Neural crest cell (in vitro differentiated cells): Measurements from ENCODE around the gene HECA. TPM values are rescaled to one million over a fixed set of nuclear protein-coding genes. Genes with fewer than 3 reads are reported as not detected.
A peak's percentile ranks its signal among the peaks of the same experiment; 100 is the strongest.

Source experiments
- DNase-seq: peaks from one replicate; pipeline ENCODE4 v3.0.0; 2021; ENCODE audit warnings: low read depth, mixed read lengths, low spot score
- H3K27ac Mint-ChIP-seq: one replicate; pipeline ENCODE4 v1.8.0; 2021; ENCODE audit warnings: mild to moderate bottlenecking, mixed read lengths; ENCODE audit not compliant: unreplicated experiment
- H3K27me3 Mint-ChIP-seq: 2 replicates; pipeline ENCODE4 v1.8.0; 2021; ENCODE audit warnings: low read depth, mild to moderate bottlenecking, mixed read lengths
- H3K36me3 Mint-ChIP-seq: 2 replicates; pipeline ENCODE4 v1.8.0; 2021; ENCODE audit warnings: low read depth, mild to moderate bottlenecking, mixed read lengths
- H3K4me1 Mint-ChIP-seq: 2 replicates; pipeline ENCODE4 v1.8.0; 2021; ENCODE audit warnings: mixed read lengths
- H3K4me3 Mint-ChIP-seq: one replicate; pipeline ENCODE4 v1.8.0; 2021; ENCODE audit warnings: mild to moderate bottlenecking, mixed read lengths
- H3K9me3 Mint-ChIP-seq: 2 replicates; pipeline ENCODE4 v1.8.0; 2021; ENCODE audit warnings: mixed read lengths
- CTCF ChIP-seq: fragments of 200-600 bp; sonication (generic); conservative IDR thresholded peaks from 2 replicates; pipeline ENCODE4 v1.5.0; 2021; ENCODE audit warnings: antibody characterized with exemption, mild to moderate bottlenecking
- total RNA-seq: library from RNA; stranded (reverse); gene quantifications from 2 replicates; pipeline ENCODE4 v1.2.1, GENCODE V29; 2021

HECA gene
- total RNA-seq, 1 donor from 2014 or later: 8.6 TPM

DNA sequence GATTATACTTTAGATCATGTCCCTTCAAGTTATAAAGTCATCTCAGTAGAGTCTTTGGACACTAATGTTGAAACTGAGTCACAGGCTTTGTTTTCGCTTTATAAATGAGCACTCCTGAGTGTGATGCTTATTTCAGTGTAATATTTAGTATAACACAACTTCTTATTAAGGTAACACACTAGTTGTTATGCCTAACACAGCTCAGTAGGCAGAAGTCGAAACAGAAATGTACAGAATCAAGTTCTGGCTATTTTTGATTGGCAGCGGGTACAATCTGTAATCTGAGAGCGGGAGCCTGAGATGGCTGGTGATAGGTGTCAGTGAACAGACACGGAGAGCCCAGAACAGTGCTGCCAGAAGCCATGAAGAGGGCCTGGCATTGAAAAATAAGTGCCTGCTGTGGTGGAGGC is 11.4 kb downstream of the HECA start:
- no peaks in the 10 kb centered on the region for H3K36me3 Mint-ChIP-seq
- peaks cover 41% of the 10 kb centered on the region for H3K4me1 Mint-ChIP-seq
- no peak overlapping the region for H3K4me3 Mint-ChIP-seq
- no peak for TF ChIP-seq CTCF
- no peak for DNase-seq
- H3K27me3 Mint-ChIP-seq: no peaks in the 10 kb centered on the region
- no peaks in the 10 kb centered on the region for H3K9me3 Mint-ChIP-seq
- H3K27ac Mint-ChIP-seq: no peak overlapping the region

DNA sequence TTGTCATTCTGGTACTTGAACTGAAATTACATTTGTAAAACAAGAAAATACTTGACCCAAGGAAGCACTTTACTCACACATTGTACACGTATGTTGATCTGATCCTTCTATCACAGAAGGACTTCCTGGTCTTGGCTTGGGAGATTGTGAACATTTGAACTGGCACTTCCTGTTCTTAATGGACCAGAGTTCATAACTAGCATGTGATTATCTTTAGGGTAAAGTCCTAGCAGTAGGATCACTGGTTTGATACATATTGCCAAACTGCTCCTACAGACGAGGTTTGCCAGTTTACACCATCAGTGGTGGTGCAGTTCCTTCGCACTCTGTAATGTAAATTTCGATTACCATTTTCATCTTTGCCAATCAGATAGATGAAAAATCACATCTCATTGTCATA is 12.7 kb downstream of the HECA start:
- H3K27ac Mint-ChIP-seq: no peak overlapping the region
- DNase-seq: no peak
- H3K4me3 Mint-ChIP-seq: no peak overlapping the region
- no peaks in the 10 kb centered on the region for H3K9me3 Mint-ChIP-seq
- no peaks in the 10 kb centered on the region for H3K27me3 Mint-ChIP-seq
- H3K4me1 Mint-ChIP-seq: peaks cover 53% of the 10 kb centered on the region
- no peak for TF ChIP-seq CTCF
- no peaks in the 10 kb centered on the region for H3K36me3 Mint-ChIP-seq

DNA sequence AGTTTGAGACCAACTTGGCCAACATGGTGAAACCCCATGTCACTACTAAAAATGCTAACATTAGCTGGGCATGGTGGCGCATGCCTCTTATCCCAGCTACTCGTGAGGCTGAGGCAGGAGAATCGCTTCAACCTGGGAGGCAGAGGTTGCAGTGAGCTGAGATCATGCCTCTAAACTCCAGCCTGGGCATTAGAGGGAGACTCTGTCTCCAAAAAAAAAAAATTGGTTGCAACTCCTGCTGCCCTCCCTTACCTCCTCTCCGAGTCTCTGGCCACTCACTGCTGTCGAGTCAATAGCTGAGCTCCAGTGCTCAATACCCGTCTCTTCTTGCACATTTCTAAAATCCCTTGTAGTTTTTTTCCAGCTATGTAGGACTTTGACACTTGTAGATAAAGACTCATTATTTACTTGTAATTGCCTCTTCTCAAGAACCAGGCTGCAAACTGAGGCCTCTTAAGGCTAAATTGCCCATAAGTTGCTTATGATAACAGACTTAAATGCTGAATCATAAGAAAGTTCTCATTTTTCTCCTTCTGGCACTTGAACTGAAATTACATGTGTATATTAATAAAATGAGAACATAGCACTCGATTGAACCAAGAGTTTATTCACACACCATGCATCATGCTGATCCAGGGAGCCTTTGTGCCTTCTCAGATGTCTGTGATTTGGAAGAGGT is 13.8 kb downstream of the HECA start:
- H3K27me3 Mint-ChIP-seq: no peaks in the 10 kb centered on the region
- DNase-seq: no peak
- peak overlapping the region; percentile 78 for H3K27ac Mint-ChIP-seq
- H3K36me3 Mint-ChIP-seq: no peaks in the 10 kb centered on the region
- peaks cover 53% of the 10 kb centered on the region for H3K4me1 Mint-ChIP-seq
- H3K4me3 Mint-ChIP-seq: no peak overlapping the region
- no peak for TF ChIP-seq CTCF
- no peaks in the 10 kb centered on the region for H3K9me3 Mint-ChIP-seq

GRCh38 chr6:139149383-139149782 is 14.5 kb downstream of the HECA start:
- Mint-ChIP-seq H3K36me3 (no peaks in the 10 kb centered on the region), H3K4me3 (no peak overlapping the region), H3K9me3 (no peaks in the 10 kb centered on the region), H3K27ac (no peak overlapping the region), H3K4me1 (peaks cover 53% of the 10 kb centered on the region), H3K27me3 (no peaks in the 10 kb centered on the region)
- no peak for TF ChIP-seq CTCF
- no peak for DNase-seq

DNA sequence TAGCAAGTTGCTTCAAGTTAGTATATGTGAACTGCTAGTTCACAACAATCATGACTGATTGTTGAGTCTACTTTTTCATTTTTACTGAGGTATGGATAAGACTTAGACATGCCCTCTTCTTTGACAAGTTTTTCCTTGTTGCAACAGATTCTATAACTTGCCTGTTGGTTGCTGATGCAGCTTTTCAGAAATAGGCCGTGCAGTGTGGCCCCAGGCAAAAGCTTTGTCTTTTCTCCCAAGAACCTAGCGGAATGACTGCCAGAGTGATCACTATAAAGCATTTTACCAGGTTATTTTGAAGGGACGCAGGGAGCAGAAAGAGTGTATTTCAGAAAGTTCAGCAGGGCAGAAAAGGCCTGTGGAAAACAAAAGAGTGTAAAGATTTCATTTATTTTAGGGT is 16.0 kb downstream of the HECA start:
- TF ChIP-seq CTCF: no peak
- peaks cover 44% of the 10 kb centered on the region for H3K4me1 Mint-ChIP-seq
- no peaks in the 10 kb centered on the region for H3K9me3 Mint-ChIP-seq
- no peaks in the 10 kb centered on the region for H3K27me3 Mint-ChIP-seq
- H3K36me3 Mint-ChIP-seq: no peaks in the 10 kb centered on the region
- H3K4me3 Mint-ChIP-seq: peak overlapping the region; percentile 23
- H3K27ac Mint-ChIP-seq: peak overlapping the region; percentile 91
- DNase-seq: peak; percentile 20
